Measurements from ENCODE around the gene SUPT3H. TPM values are rescaled to one million over a fixed set of nuclear protein-coding genes. Genes with fewer than 3 reads are reported as not detected.

SUPT3H gene
- total and polyA plus RNA-seq, 2 of the 8 experiments (the other 6 are each of a cell fraction or from before 2014, with no cell fraction given), result 18.8 to 23.0 TPM

- TF ChIP-seq EGR1 (IDR thresholded peaks at IDR 0.05; ENCODE audit: borderline replicate concordance, low read depth, low read length), result no peak
- TF ChIP-seq TCF12 (IDR thresholded peaks at IDR 0.05; ENCODE audit: low read depth, low read length), result no peak
Observed at GRCh38 chr6:45174045-45174444, 203.7 kb downstream of the SUPT3H start (continued).
